Ovary (tissue), 3 donors: ENCODE measurements around the gene DNAJC6.

Experiments
- POLR2A ChIP-seq: fragments of 450-650 bp; IDR thresholded peaks from one replicate; pipeline ENCODE4 v1.6.1; 2017; ENCODE audit warnings: antibody characterized with exemption, mild to moderate bottlenecking, moderate library complexity
- TF ChIP-seq, protein P1 (sequence below), 3 donors: fragments of 450-650 bp in 2 of 3; fragments of 200-600 bp in 1 of 3; IDR thresholded peaks; one replicate each; pipeline versions ENCODE4 v1.5.1 to v1.8.0; 2016 to 2022; ENCODE audit warnings: antibody characterized with exemption in 3 of 3, mild to moderate bottlenecking in 1 of 3
- donor health status: DM: no; HTN: no; CAD: no.

DNA sequence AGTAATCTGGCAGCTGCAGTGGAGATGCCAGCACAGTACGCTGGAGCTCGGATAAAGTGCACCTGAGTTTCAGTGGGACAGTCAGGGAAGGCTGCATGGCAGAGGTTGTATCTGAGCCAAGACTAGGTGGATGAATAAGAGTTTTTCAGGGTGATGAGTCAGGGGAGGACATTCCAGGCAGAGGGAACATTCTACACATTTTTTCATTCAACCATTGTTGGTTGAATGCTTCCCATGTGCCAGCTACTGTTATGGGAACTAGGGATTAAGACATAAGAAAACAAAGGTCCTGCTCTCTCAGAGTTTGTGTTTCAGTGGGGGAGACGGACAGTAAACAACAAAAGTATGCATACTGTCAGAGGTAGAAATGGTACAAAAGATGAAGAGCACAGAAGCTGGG, 116.4 kb downstream of the DNAJC6 start:
- TF ChIP-seq, protein P1, sequence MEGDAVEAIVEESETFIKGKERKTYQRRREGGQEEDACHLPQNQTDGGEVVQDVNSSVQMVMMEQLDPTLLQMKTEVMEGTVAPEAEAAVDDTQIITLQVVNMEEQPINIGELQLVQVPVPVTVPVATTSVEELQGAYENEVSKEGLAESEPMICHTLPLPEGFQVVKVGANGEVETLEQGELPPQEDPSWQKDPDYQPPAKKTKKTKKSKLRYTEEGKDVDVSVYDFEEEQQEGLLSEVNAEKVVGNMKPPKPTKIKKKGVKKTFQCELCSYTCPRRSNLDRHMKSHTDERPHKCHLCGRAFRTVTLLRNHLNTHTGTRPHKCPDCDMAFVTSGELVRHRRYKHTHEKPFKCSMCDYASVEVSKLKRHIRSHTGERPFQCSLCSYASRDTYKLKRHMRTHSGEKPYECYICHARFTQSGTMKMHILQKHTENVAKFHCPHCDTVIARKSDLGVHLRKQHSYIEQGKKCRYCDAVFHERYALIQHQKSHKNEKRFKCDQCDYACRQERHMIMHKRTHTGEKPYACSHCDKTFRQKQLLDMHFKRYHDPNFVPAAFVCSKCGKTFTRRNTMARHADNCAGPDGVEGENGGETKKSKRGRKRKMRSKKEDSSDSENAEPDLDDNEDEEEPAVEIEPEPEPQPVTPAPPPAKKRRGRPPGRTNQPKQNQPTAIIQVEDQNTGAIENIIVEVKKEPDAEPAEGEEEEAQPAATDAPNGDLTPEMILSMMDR (IDR thresholded peaks at IDR 0.05), result no peak
- no peak for TF ChIP-seq POLR2A
